NCI-H526 treated with DMSO at 0.1 percent for 48 hours (cell line): ENCODE data around the gene PHACTR1.

Source experiments
- DNase-seq: peaks from one replicate; lab custom pipeline; 2025; lab: John Stamatoyannopoulos, UW

The PHACTR1 gene

GRCh38 chr6:13289789-13290318 is 573.3 kb downstream of the PHACTR1 start:
- DNase-seq = no peak

GRCh38 chr6:13290335-13290734 is 573.8 kb downstream of the PHACTR1 start:
- no peak for DNase-seq

GRCh38 chr6:13292774-13293173 is 576.2 kb downstream of the PHACTR1 start:
- no peak for DNase-seq

GRCh38 chr6:13294499-13295069 is 578.0 kb downstream of the PHACTR1 start:
- no peak for DNase-seq

GRCh38 chr6:13295576-13295975 is 579.0 kb downstream of the PHACTR1 start:
- no peak for DNase-seq

GRCh38 chr6:13296536-13296997 is 580.0 kb downstream of the PHACTR1 start:
- no peak for DNase-seq

GRCh38 chr6:13297391-13297790 is 580.8 kb downstream of the PHACTR1 start:
- no peak for DNase-seq

DNA sequence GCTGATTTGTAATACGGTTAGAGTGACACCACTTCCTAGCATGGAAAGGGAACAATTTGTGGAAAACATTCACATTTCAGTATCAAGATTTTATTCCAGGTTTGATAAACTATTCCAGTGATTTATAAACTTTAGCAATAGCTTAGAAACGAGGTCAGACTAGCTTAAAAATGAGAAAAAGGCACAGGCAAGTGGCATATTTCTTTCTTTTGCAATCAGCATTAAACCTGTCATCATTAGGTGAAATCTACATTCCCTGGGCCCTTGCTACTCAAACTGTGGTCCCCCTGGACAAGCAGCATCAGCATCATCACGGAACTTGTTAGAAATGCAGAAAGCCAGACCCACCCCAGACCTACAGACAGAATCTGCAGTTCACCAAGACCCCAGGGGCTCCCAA is 581.9 kb downstream of the PHACTR1 start:
- DNase-seq = no peak

DNA sequence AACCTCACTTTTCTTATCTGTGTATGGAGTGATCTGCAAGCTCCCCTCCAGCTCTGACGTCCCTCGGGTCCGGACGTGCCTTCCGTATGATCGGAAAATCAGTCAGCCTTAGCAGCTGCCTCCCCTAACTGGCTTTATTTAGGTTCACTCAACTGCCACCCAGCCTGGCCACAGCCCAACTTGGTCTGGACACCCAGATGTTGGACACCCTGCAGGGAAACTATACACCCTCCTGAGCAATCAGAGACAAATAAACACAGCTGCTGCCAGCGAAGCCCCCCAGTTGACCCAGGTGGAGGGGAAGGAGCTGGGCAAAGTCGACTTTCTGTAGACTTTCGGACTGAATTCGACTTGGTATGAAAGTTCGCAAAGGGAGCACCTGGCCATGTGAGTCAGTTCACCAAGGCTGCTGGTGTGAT is 582.8 kb downstream of the PHACTR1 start:
- DNase-seq = no peak

GRCh38 chr6:13299918-13300317 is 583.4 kb downstream of the PHACTR1 start:
- no peak for DNase-seq

GRCh38 chr6:13300643-13301590 is 584.4 kb downstream of the PHACTR1 start:
- DNase-seq = no peak

- no peak for DNase-seq
Measured at GRCh38 chr6:13302291-13302690, 585.7 kb downstream of the PHACTR1 start.

GRCh38 chr6:13302751-13303667 is 586.4 kb downstream of the PHACTR1 start:
- DNase-seq = no peak

GRCh38 chr6:13303668-13304017 is 587.1 kb downstream of the PHACTR1 start:
- no peak for DNase-seq

GRCh38 chr6:13304101-13304500 is 587.5 kb downstream of the PHACTR1 start:
- DNase-seq = no peak

DNA sequence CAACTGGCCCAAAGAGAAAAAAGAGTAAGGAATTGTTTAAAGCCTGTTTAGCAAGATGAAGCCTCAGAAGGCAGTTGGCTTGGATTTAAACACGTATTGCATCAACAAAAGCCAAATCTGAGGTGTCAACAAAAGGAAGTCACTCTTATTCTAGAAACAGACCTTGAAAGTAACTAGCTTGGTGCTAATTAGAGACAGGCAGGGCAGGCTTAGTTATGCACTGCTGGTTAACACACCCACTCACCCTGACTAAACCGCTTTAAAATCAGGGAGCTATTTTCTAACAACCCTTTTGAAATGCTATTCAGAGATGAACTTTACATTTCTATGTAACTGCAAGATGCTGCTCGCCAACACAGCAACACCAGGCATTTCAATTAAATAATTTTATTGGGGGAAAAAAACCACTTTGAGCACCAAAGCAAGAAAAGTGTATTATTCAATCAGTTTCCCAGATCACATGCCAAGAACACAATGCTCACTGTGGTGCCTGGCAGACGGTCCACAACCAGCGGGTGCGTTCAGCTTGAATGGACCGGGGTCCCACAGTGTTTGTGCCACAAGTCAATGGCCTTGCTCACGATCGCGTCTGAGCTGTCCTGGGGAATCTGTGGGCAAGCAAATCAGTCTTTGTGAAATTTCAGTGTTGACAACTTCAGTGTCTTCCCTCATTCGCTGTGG is 588.2 kb downstream of the PHACTR1 start:
- DNase-seq = no peak

DNA sequence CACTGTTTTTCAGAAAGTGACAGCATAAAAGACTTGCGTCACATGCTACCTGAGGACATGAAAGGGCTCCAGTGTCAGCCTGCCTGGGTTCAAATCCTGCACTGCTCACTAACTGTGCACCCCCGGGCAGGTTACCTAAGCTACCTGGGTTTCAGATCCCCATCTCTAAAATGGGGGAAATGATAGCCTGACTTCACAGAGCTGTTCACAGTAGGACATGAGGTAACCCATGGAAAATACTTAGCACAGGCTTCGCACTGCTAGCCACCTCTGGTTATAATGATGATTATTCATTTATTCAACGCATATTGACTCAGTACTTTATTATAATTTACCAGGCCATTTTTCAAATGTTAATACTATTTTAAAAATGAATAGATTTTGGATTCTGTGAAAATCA is 588.7 kb downstream of the PHACTR1 start:
- no peak for DNase-seq

- DNase-seq = no peak
Measured at GRCh38 chr6:13305791-13306190, 589.2 kb downstream of the PHACTR1 start.

DNA sequence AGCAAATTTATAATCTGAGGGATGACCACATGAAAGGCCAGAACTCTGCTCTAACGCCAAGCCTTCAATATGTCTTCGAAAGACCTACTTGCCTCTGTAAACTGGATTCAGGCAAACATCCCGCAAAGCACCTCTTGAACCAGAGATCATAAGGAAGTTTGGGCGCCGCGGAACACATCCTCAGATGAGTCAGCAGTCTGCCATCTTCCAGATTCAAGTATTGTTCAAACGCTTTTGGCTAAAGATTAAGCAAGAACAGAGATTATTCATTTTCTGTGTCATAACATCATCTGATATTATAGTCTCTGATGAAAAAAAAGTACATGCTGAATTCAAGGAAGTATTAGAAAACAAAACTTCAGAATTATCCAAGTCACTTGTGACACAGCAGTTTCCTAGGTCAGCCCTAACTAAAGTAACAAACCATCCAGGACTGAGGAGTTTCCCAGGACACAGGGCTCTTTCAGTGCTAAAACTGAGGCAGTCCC is 591.0 kb downstream of the PHACTR1 start:
- no peak for DNase-seq

DNA sequence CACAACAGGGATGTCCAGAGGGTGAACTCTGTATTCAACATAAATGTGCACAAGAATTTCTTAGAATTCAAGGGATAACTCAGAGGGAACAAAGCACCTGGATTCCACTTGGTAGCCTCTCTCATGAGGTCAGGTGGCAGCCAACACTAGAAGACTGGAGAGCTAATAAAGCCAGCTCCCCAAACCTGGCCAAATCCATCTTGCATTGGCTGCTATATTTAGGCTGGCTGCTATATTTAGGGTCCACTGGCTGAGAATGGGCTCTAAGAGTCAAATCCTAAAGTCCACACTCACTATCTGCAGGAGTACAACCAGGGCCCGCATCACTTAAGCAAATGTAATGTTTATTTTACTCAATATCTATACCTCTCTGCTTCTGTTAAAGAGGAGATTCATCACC is 591.8 kb downstream of the PHACTR1 start:
- DNase-seq = no peak

GRCh38 chr6:13311155-13311554 is 594.6 kb downstream of the PHACTR1 start:
- no peak for DNase-seq
